Left colon (tissue), 2 donors: ENCODE results near the gene DUSP1. TPM values are rescaled to one million over a fixed set of nuclear protein-coding genes. Genes with fewer than 3 reads are reported as not detected.

Experiments used
- ATAC-seq: fragments of 200-7000 bp; cut with Tn5 transposase; one replicate; pipeline ENCODE4 v1.9.1; 2020; ENCODE audit warnings: mild to moderate bottlenecking, moderate library complexity
- DNase-seq, 2 donors: peaks; one replicate each; pipeline ENCODE4 v3.0.0-alpha.2; 2020
- intact Hi-C, 2 donors: fragments of 100-400 bp; cut with DNase I in 1 of 2; cut with micrococcal nuclease in 1 of 2; formaldehyde crosslinking; loops; one replicate each; pipeline versions ENCODE4 v1.11.2 to v1.14.0; 2022; cut with DNase I, micrococcal nuclease
- total RNA-seq, 2 donors: library from RNA; stranded (reverse); fragmentation: NEBNext Ultra II Directional; extraction: Animal tissue kit (Norgen Biotek cat#: 25700); gene quantifications; one replicate each; pipeline ENCODE4 v1.2.1, GENCODE V29; 2021
- donor health status: DM: no; HTN: no; CAD: no.
- donor health status: DM: yes; HTN: yes; CAD: no.

The DUSP1 gene
- total RNA-seq, 2 donors from 2014 or later, result 148 to 242 TPM

DNA sequence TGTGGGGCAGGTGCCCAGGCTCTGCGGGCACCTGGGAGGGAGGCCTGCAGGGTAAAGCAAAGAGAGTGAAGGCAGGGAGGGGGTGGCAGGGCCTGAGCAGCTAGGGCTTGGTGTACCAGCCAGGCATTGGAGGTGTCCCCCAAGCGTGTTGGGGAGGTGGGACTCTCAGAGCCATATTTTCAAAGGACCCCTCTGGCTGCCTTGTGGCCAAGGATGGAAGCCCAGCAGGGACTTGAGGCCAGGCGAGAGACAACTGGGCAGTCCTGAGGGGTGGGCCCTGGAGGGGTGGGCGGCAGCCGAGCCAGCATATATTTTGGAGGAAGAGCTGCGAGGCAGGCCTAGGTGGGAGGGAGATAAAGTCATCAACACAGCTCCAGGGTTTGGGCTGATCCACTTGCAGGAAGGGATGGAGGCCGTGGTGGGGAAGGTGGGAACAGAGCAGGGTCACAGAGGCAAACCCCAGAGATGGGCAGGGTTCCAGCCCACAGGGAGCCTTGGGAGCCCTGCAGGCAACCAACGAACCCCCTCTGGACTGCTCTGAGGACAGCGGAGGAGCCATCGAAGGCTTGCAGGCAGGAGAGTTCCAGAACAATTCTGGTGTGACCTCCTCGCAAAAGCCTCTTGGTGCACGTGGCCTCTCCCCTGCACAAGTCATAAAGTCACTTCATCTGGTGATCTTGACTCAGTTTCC, 35.7 kb downstream of the DUSP1 start:
- intact Hi-C loops, result no loop called here
- DNase-seq (no peak), ATAC-seq (no peak)

DNA sequence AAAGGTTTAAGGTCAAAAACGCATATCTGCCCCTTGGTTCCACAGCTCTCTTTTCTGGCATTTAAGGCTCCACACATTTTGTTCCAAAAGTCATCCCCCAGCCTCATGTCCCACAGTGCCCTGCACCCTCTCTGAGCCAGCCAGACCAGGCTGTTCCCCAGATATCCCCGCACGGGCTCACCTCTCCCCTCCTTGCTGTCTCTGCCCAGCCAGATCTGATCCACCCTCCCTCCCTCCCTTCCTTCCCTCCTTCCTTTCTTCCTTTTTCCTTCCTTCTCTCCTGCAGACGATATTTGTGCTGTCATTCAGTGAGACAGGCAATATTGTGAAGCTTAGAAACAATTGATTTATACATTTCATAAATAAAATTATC, 37.0 kb downstream of the DUSP1 start:
- intact Hi-C loops, result no loop called here
- ATAC-seq (no peak), DNase-seq (no peak)

DNA sequence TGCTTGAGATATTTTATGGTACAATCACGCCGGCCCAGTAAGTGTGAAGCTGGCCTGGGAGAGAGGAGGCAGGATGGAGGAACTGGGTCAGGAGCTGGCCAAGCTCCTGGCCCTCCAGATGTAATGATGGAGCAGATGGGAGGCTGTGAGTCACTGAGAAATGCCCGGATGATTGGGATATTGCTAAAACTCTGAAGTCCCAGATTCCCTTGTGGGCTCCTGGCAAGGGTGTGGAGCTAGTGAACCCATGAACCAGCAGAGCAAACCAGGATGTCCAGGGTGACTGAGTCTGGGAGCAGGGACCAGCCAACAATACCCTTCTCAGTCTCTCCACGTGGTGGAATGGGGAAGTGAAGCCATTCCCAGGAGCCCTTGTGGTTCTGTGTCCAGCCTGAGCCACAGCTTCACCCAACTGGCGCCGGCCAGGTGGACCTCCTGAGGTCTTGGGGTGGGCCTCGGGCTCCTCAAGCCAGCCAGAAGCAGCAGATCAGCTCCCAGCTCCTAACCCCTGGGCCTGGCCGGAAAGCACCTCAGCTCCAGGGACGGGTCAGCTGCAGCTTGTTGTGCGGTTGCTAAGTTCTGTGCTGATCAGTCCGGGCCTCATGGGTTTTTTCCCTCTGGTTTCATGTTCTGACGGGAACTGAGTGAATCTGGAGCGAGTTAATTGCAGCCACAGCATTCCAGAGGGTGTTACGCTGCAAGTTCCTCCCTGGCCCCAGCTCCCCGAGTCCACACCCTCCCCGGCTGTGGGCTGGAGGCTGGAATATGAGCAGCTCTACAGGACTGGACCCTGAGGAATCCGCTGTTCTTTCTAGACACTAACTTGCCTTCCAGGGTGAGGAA, 37.6 kb downstream of the DUSP1 start:
- intact Hi-C loops, result no loop called here
- DNase-seq (peak; percentile 61 to 81), ATAC-seq (peak; percentile 90)

DNA sequence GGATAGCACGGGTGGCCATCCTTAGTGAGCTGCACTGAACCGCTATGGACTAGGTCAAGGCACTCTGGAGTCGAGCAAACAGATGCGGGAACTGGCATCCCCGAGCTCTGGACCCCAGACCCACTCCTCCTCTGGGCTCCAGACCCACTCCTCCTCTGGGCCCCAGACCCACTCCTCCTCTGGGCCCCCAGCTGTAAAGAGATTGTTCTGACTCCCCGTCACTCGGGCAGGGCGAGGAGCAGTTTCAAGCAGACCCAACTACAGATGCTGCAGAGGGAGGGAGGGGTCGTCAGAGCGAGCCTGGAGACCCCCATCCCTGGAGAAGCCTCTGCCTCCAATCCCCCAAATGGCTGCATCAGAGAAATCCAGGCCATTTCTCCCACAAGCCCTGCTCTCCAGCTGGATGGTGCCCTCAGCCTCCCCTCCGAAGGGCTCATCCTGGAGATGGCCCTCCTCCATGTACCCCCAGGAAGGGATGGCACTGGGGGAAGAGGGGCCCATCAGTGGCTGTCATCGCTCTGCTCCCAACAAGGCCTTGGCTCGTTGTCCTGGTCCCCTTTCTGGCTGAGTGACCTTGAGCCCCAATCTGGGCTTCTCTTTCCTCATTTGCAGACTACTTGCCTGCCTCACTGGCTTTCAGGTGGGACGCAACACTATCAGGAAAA, 38.7 kb downstream of the DUSP1 start:
- ATAC-seq, result no peak
- intact Hi-C loops, result no loop called here
- peak in 1 of 2 donors; percentile 3 for DNase-seq

DNA sequence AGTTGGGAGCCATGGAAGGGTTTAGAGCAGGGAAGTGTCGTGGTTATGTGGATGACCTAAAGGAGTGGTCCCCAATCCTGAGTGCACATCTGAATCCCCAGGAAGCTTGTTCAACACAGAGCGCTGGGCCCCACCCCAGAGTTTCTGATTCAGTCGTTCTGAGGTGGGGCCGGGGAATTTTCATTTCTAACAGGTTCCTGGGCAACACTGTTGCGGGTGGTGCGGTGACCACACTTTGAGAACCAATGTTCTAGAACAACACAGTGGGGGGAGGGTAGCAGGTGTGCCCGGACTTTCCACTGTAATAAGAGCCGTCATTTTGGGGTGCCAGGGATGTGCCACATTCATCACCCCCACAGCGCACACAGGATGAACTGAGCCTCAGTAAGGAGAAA, 39.3 kb downstream of the DUSP1 start:
- no peak for DNase-seq

DNA sequence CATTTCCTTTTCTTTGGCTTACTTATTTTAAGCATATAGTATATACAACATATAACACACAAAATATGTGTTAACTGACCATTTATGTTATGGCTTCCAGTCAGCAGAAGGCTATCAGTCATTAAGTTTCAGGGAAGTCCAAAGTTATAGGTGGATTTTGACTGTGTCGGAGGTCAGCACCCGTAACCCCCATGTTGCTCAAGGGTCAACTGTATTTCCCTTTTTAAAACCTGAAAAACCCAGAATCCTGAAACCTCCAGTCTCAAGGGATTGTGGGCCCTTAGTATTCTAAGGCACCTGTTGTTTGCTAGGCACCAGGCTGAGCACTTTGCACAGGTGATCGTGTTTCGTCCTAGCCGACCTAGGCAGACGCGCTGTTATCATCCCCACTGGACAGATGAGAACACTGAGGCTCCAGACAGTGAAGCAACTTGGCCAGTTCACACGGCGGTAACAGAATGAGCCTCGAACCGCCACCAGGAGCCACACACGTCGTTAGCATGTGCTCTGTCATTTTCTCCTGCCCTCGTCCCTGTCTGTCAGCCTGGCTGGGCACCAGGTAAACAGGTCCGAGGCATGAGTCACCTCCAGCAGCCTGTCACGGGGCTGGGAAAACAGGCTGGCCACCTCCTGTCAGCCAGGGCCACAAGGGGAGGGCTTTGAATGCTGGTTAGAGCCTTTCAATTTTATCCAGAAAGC, 39.9 kb downstream of the DUSP1 start:
- peak; percentile 71 for ATAC-seq
- intact Hi-C loops, result no loop called here
- DNase-seq, result peak; percentile 3 to 60

More for the DNA sequence above, 39.3 kb downstream of the DUSP1 start:
- no peak for ATAC-seq
- intact Hi-C loops, result no loop called here

DNA sequence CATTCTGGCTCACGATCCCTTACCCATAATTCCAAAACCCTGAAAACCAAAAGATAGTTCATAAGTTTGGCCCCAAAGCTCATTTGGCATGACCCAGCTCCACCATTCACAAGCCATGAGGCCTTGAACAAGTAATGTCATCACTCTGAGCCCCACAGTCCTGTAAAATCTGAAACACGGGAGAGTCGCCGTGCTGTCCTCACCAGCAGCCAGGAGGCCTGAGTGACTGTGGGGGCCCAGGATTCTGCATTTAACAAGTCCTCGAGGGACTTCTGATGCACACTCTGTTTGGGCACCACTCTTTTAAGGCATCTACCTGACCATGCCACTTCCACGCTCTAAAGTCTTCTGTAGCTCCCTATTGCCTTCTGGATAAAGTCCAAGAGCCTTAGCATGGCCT, 40.8 kb downstream of the DUSP1 start:
- DNase-seq (no peak), ATAC-seq (no peak)
- intact Hi-C loops, result no loop called here

DNA sequence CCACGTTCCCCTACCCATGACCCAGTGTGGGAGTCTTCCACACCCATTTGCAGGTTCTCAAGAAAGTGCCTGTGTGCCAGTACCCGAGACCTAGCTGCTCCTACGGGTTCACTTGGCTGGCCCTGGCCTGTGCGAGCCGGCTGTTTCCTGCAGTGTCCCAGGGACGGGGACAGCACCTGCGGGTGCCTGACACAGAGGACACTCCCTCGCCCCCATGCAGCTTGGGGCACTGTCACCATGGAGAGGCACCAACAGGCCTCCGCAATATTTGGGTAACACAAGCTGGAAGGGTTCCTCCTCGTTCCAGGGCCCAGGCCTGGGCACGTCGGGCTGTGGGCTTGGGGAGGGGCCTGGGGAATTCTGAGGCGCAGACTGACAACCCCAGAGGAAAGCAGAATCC, 41.4 kb downstream of the DUSP1 start:
- intact Hi-C loops, result no loop called here
- ATAC-seq (no peak), DNase-seq (no peak)

DNA sequence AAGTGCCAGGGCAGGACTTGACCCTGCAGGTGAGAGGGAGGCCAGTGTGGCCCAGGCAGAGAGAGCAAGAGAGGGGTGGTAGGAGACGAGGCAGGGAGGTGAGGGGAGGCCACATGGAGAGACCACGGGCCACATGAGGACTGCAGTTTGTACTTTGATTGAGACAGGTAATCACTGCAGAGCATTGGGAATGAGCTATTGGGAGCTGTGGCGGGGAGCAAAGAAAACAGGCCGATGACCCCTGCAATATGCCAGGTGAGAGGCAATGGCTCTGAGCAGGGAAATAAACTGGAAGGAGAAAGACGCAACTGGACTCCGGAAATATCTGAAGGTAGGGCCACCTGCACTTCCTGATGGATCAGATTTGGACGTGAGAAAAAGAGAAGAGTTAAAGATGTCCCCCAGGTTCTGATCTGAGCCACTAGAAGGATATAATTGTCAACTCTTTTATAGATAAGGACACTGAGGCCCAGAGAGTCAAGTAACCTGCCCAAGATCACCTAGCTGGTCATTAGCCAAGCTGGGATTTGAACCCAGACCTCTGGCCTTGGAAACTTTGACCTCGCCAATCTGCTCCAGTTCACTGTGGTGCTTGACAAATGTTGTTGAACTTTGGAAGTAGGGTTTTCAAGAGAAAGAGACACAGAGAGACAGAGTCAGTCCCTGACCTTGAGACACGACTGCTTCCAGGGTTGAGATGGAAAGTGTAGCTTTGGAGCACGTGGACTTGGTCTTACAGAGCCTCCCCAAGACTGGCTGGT, 42.3 kb downstream of the DUSP1 start:
- DNase-seq (no peak), ATAC-seq (no peak)
- intact Hi-C loops, result no loop called here

DNA sequence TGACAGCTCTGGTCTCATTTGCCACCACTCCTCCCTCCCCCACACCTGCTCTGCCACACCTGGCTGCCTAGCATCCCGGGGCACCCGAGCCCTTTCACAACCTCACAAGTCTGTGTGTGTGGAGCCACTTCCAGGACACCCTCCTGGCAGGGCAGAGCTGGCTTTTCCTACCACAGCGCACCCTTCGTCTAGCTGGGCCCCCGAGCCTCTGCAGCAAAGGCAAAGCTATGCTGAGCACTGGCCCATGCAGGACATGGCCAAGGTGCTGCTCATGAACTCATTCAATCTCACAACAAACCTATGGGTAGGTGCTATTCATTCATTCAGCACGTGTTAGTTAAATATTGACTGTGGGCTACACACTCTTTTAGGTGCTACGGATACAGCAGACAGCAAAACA, 43.4 kb downstream of the DUSP1 start:
- no peak for ATAC-seq
- intact Hi-C loops, result no loop called here
- DNase-seq, result no peak

DNA sequence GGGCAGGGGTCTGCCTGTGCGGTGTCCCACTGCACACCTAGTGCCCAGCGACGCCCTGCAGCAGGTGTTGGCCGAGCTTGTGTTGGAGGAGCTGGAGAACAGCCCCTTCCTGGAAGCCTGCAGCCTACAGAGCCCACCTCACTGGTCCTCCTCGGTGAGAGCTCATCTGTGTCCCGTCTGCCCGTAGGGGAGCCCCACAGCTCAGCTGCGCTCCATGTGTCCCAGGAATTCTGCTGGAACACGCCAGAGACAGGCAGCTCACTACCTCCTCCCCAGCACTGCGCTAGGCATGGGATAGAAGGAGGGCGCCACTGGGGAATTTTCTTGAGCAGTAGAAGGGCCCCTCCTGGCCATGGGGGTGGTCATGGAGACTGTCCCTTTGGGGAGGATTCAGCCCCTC, 44.0 kb downstream of the DUSP1 start:
- DNase-seq, result no peak
- ATAC-seq, result no peak
- intact Hi-C loops, result no loop called here

DNA sequence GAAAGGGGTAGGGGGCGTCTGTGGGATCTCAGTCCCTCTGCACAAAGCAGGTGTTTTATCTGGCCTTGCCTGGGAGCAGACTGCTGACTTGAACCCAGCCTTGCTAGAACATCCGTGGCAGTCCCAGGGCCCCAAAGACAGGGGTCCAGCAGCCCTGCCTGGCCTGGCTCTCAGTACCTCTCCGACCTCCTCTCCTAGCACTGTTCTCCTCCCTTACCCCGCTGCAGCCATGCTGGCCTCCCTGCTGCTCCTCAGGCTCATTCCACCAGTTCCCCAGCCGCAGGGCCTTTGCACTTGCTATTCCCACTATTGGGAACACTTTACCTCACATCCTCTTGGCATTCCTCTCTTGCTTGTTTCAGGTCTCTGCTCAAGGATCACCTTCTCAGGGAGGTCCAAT, 45.2 kb downstream of the DUSP1 start:
- DNase-seq (no peak), ATAC-seq (no peak)
- intact Hi-C loops, result no loop called here

DNA sequence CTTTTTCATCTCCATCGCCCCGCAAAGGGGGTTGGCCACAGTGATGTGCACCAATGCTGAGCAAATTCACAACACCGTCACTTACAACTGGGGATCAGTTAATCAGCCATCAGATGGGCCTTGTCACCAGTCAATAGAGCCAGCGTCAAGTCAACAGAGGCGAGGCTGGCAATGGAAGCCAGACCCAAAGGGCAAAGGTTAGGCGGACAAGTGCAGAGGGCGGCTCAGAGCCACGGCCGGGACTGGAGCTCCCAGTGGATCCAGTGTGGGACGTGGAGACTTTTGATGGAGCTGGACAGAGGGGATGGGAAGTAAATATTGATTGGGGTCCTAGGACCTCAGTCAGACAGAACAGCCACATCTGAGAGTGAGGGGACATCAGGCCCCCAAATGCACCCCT, 45.7 kb downstream of the DUSP1 start:
- no peak for ATAC-seq
- intact Hi-C loops, result no loop called here
- no peak for DNase-seq

DNA sequence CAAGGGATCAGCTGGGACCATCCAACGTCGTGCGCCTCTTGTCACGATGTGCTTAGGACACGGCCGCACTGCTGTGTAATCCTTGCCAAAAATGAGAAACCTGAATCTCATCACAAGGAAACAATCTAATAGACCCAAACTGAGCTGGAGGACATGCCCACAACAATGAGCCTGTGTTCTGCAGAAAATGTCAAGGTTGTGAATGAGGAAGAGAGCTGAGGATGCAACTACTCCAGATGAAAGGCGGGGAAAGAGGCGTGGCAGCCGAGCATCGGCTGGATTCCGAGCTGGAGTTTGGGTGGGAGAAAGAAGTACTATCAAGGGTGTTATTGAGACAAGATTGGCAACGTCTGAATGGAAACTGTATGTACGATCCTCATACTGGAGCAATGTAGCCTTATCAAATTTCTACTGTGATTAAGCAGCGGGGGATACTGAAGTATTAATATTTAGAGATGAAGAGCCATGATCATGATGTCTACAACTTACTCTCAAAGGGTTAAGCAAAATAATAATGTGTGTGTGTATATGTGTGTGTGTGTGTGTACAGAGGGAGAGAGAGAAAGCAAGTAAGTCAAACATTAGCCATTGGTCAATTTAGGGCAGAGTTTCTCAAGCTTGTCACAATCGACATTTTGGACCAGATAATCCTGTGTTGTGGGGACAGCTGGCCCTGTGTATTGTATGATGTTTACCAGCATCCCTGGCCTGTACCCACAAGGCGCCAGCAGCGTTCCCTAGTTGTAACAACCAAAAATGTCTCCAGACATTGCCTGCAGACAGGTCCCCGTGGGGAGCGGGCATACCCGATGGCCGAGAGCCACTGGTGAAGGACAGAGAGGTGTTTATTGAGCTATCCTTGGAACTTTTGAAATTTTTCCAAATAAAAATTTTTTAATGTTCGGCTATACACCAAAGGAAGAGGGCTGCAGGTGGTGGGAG, 46.5 kb downstream of the DUSP1 start:
- DNase-seq (no peak), ATAC-seq (no peak)
- intact Hi-C loops, result no loop called here

DNA sequence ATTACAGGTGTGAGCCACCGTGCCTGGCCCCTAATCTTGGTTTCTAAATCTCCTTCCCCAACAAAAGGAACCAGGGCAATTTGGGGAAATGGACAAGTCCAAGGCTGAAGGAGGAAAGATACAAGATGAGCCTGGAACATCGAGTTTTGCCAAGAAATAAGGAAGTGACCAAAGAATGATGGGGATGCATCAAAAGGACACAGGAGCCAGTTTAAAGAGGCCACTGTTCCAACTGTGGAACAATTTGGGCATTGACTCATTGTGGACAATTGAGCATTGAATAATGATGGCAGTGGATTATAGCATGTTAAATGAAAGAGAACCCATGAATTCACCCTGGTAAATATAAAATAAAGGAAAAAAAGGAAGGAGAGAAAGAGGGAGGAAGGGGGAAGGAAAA, 47.5 kb downstream of the DUSP1 start:
- DNase-seq (no peak), ATAC-seq (no peak)
- intact Hi-C loops, result no loop called here

DNA sequence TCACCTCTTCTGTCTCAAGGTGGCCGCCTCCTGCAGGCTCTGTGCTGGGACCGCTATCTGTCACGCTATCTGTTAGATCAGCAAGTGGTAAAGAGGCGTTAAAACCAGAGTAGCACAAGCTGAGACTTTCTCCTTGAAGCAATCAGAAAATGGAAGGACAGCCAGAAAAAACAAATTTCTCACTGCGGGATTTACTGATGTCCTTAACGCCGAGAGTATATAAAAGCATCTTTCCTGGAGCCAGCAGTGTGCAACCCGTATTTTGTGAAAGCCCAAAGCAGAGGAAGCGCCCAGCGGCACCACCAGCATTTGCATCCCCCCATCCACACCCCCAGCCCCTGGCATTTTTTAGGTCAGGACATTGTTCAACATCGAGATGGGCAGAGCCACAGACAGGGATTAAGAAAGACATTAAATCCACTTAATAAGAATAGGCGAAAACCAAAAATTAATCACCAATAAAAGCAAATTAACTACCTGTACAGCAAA, 48.6 kb downstream of the DUSP1 start:
- ATAC-seq, result no peak

DNA sequence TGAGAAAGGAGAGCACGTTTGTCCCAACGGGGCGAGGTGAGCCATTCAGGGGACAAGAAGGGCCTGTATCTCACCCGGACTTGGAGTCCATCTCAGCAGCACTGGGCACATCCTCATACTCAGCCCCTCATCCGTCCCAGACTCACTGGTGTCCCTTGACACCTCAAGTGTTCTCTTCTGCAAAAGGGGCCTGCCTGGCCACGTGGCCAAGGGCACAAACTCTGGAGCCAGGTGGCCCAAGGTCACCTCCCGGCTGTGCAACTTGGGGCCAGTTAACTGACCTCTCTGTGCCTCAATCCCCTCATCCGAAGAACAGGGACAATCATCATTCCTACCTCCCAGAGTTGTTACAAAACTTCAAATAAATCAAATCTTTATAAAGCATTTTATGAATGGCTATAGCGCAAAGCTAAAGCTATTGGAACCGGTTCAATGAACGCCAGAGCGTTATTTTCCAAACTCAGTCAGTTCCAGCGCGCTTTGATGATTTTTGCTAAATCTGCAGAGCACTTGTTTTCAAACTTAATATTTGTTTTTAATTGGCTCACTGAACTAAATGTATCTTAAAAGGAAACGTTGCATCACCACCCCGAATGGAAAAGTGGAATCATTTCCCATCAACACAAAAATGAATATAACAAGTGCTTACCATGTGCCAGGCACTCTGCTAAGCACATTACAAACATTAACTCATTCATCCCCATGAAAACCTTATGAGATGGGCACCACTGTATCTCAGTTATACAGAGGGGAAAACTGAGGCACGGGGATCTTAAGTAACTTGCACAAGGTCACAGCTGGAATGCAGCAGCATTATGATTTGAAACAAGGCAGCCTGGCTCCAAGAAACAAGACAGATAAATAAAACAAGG, 49.3 kb downstream of the DUSP1 start:
- DNase-seq (no peak), ATAC-seq (no peak)
- intact Hi-C loops, result no loop called here

More for the DNA sequence above, 48.6 kb downstream of the DUSP1 start:
- no peak for DNase-seq
- intact Hi-C loops, result no loop called here
